Measurements from ENCODE around the gene ADAMTSL3. TPM values are rescaled to one million over a fixed set of nuclear protein-coding genes. Genes with fewer than 3 reads are reported as not detected.
A peak's percentile ranks its signal among the peaks of the same experiment; 100 is the strongest.

Gene ADAMTSL3
- total and polyA plus RNA-seq, 9 donors = 26.2 to 63.2 (median 40.8) TPM

GRCh38 chr15:83682476-83683088, 28.7 kb downstream of the ADAMTSL3 start:
- WGBS (ENCODE audit: insufficient coverage) = no CpG with 5 or more reads among the region's 3 CpGs
- no peaks in the 10 kb centered on the region for H3K4me1 ChIP-seq (ENCODE audit: control insufficient read depth, insufficient read depth, low read length)
- no peaks in the 10 kb centered on the region for H3K27me3 ChIP-seq (ENCODE audit: control insufficient read depth, insufficient read depth, low read length)
- peaks cover 10% of the 10 kb centered on the region for H3K9me3 ChIP-seq (replicated peaks; ENCODE audit: control insufficient read depth, low read depth, low read length)
- no peak overlapping the region for H3K27ac ChIP-seq (ENCODE audit: low read length)
- peaks cover 5% of the 10 kb centered on the region for H3K36me3 ChIP-seq (ENCODE audit: control insufficient read depth, insufficient read depth, low read length)
- no peak overlapping the region for H3K4me3 ChIP-seq (ENCODE audit: low read length)
- peak; percentile 36 for DNase-seq

- Histone ChIP-seq H3K9me3 (replicated peaks; ENCODE audit: control insufficient read depth, low read depth, low read length) (no peaks in the 10 kb centered on the region), H3K36me3 (ENCODE audit: control insufficient read depth, insufficient read depth, low read length) (peaks cover 5% of the 10 kb centered on the region), H3K27ac (ENCODE audit: low read length) (no peak overlapping the region), H3K4me3 (ENCODE audit: low read length) (no peak overlapping the region), H3K4me1 (ENCODE audit: control insufficient read depth, insufficient read depth, low read length) (no peaks in the 10 kb centered on the region), H3K27me3 (ENCODE audit: control insufficient read depth, insufficient read depth, low read length) (no peaks in the 10 kb centered on the region)
- WGBS (ENCODE audit: insufficient coverage) = 23% methylated on average over 3 of the region's 9 CpGs
- DNase-seq = peak; percentile 66
These were observed 32.0 kb downstream of the ADAMTSL3 start for GRCh38 chr15:83685916-83686332.

- Histone ChIP-seq H3K27me3 (ENCODE audit: control insufficient read depth, insufficient read depth, low read length) (peaks cover 3% of the 10 kb centered on the region), H3K4me3 (ENCODE audit: low read length) (no peak overlapping the region), H3K4me1 (ENCODE audit: control insufficient read depth, insufficient read depth, low read length) (peaks cover 2% of the 10 kb centered on the region), H3K36me3 (ENCODE audit: control insufficient read depth, insufficient read depth, low read length) (peaks cover 2% of the 10 kb centered on the region), H3K27ac (ENCODE audit: low read length) (no peak overlapping the region), H3K9me3 (replicated peaks; ENCODE audit: control insufficient read depth, low read depth, low read length) (no peaks in the 10 kb centered on the region)
- no CpG with 5 or more reads among the region's 4 CpGs for WGBS (ENCODE audit: insufficient coverage)
- DNase-seq = no peak
These were observed 34.3 kb downstream of the ADAMTSL3 start for GRCh38 chr15:83688201-83688600.

GRCh38 chr15:83690676-83691075, 36.8 kb downstream of the ADAMTSL3 start:
- 100% methylated on average over 1 of the region's 4 CpGs for WGBS (ENCODE audit: insufficient coverage)
- Histone ChIP-seq H3K27me3 (ENCODE audit: control insufficient read depth, insufficient read depth, low read length) (peaks cover 3% of the 10 kb centered on the region), H3K9me3 (replicated peaks; ENCODE audit: control insufficient read depth, low read depth, low read length) (no peaks in the 10 kb centered on the region), H3K4me3 (ENCODE audit: low read length) (no peak overlapping the region), H3K4me1 (ENCODE audit: control insufficient read depth, insufficient read depth, low read length) (peaks cover 12% of the 10 kb centered on the region), H3K27ac (ENCODE audit: low read length) (no peak overlapping the region), H3K36me3 (ENCODE audit: control insufficient read depth, insufficient read depth, low read length) (no peaks in the 10 kb centered on the region)
- no peak for DNase-seq

GRCh38 chr15:83692746-83693581, 39.0 kb downstream of the ADAMTSL3 start:
- Histone ChIP-seq H3K4me3 (ENCODE audit: low read length) (no peak overlapping the region), H3K36me3 (ENCODE audit: control insufficient read depth, insufficient read depth, low read length) (no peaks in the 10 kb centered on the region), H3K4me1 (ENCODE audit: control insufficient read depth, insufficient read depth, low read length) (peaks cover 15% of the 10 kb centered on the region), H3K9me3 (replicated peaks; ENCODE audit: control insufficient read depth, low read depth, low read length) (no peaks in the 10 kb centered on the region), H3K27me3 (ENCODE audit: control insufficient read depth, insufficient read depth, low read length) (peaks cover 3% of the 10 kb centered on the region), H3K27ac (ENCODE audit: low read length) (no peak overlapping the region)
- whole genome bisulfite sequencing (ENCODE audit: insufficient coverage) = 54% methylated on average over 6 of the region's 10 CpGs
- no peak for DNase-seq

GRCh38 chr15:83694015-83694414, 40.1 kb downstream of the ADAMTSL3 start:
- Histone ChIP-seq H3K4me3 (ENCODE audit: low read length) (no peak overlapping the region), H3K4me1 (ENCODE audit: control insufficient read depth, insufficient read depth, low read length) (peaks cover 19% of the 10 kb centered on the region), H3K27ac (ENCODE audit: low read length) (no peak overlapping the region), H3K9me3 (replicated peaks; ENCODE audit: control insufficient read depth, low read depth, low read length) (no peaks in the 10 kb centered on the region), H3K27me3 (ENCODE audit: control insufficient read depth, insufficient read depth, low read length) (peaks cover 3% of the 10 kb centered on the region), H3K36me3 (ENCODE audit: control insufficient read depth, insufficient read depth, low read length) (no peaks in the 10 kb centered on the region)
- 40% methylated on average over 1 of the region's 9 CpGs for WGBS (ENCODE audit: insufficient coverage)
- no peak for DNase-seq

GRCh38 chr15:83694536-83694935, 40.6 kb downstream of the ADAMTSL3 start:
- Histone ChIP-seq H3K27ac (ENCODE audit: low read length) (no peak overlapping the region), H3K4me1 (ENCODE audit: control insufficient read depth, insufficient read depth, low read length) (peaks cover 19% of the 10 kb centered on the region), H3K9me3 (replicated peaks; ENCODE audit: control insufficient read depth, low read depth, low read length) (no peaks in the 10 kb centered on the region), H3K4me3 (ENCODE audit: low read length) (no peak overlapping the region), H3K27me3 (ENCODE audit: control insufficient read depth, insufficient read depth, low read length) (peaks cover 3% of the 10 kb centered on the region), H3K36me3 (ENCODE audit: control insufficient read depth, insufficient read depth, low read length) (no peaks in the 10 kb centered on the region)
- 43% methylated on average over 1 of the region's 5 CpGs for WGBS (ENCODE audit: insufficient coverage)
- no peak for DNase-seq

- Histone ChIP-seq H3K4me3 (ENCODE audit: low read length) (no peak overlapping the region), H3K9me3 (replicated peaks; ENCODE audit: control insufficient read depth, low read depth, low read length) (no peaks in the 10 kb centered on the region), H3K4me1 (ENCODE audit: control insufficient read depth, insufficient read depth, low read length) (peaks cover 19% of the 10 kb centered on the region), H3K27ac (ENCODE audit: low read length) (peak overlapping the region; percentile 37), H3K36me3 (ENCODE audit: control insufficient read depth, insufficient read depth, low read length) (no peaks in the 10 kb centered on the region), H3K27me3 (ENCODE audit: control insufficient read depth, insufficient read depth, low read length) (peaks cover 3% of the 10 kb centered on the region)
- no CpG with 5 or more reads among the region's 3 CpGs for WGBS (ENCODE audit: insufficient coverage)
- peak; percentile 66 for DNase-seq
These were observed 41.3 kb downstream of the ADAMTSL3 start for GRCh38 chr15:83695246-83695645.

GRCh38 chr15:83695901-83696425, 42.0 kb downstream of the ADAMTSL3 start:
- Histone ChIP-seq H3K27me3 (ENCODE audit: control insufficient read depth, insufficient read depth, low read length) (peaks cover 3% of the 10 kb centered on the region), H3K4me3 (ENCODE audit: low read length) (no peak overlapping the region), H3K9me3 (replicated peaks; ENCODE audit: control insufficient read depth, low read depth, low read length) (no peaks in the 10 kb centered on the region), H3K36me3 (ENCODE audit: control insufficient read depth, insufficient read depth, low read length) (no peaks in the 10 kb centered on the region), H3K4me1 (ENCODE audit: control insufficient read depth, insufficient read depth, low read length) (peaks cover 19% of the 10 kb centered on the region), H3K27ac (ENCODE audit: low read length) (peak overlapping the region; percentile 16)
- no peak for DNase-seq
- 66% methylated on average over 5 of the region's 7 CpGs for WGBS (ENCODE audit: insufficient coverage)

GRCh38 chr15:83697716-83698115, 43.8 kb downstream of the ADAMTSL3 start:
- H3K36me3 ChIP-seq (ENCODE audit: control insufficient read depth, insufficient read depth, low read length) = no peaks in the 10 kb centered on the region
- no peaks in the 10 kb centered on the region for H3K27me3 ChIP-seq (ENCODE audit: control insufficient read depth, insufficient read depth, low read length)
- no peak for DNase-seq
- H3K27ac ChIP-seq (ENCODE audit: low read length) = no peak overlapping the region
- H3K4me1 ChIP-seq (ENCODE audit: control insufficient read depth, insufficient read depth, low read length) = peaks cover 19% of the 10 kb centered on the region
- H3K9me3 ChIP-seq (replicated peaks; ENCODE audit: control insufficient read depth, low read depth, low read length) = no peaks in the 10 kb centered on the region
- H3K4me3 ChIP-seq (ENCODE audit: low read length) = no peak overlapping the region

Measured in muscle of leg (tissue), 11 donors.